Activated CD4-positive, alpha-beta memory T cell treated with anti-CD3 and anti-CD28 coated beads for 36 hours (primary cell): ENCODE data around the gene IMPA2. TPM values are rescaled to one million over a fixed set of nuclear protein-coding genes. Genes with fewer than 3 reads are reported as not detected.

Experiments
- CTCF ChIA-PET: fragments of 350-600 bp; sonication (Branson Sonifier 250); formaldehyde crosslinking; loops from one replicate; lab custom pipeline; 2021; ENCODE audit warnings: antibody characterized with exemption, inconsistent platforms; lab: Charles Lee
- POLR2A ChIA-PET: fragments of 350-600 bp; sonication (Branson Sonifier 250); formaldehyde crosslinking; loops from one replicate; lab custom pipeline; 2021; ENCODE audit warnings: antibody characterized with exemption; lab: Charles Lee
- DNase-seq: peaks from one replicate; pipeline ENCODE4 v3.0.0-alpha.2; 2020
- H3K27ac Mint-ChIP-seq: one replicate; pipeline ENCODE4 v1.8.0; 2021; ENCODE audit warnings: mixed read lengths
- H3K27me3 Mint-ChIP-seq: one replicate; pipeline ENCODE4 v1.8.0; 2021; ENCODE audit warnings: mixed read lengths
- H3K36me3 Mint-ChIP-seq: one replicate; pipeline ENCODE4 v1.8.0; 2021; ENCODE audit warnings: mixed read lengths
- H3K4me1 Mint-ChIP-seq: one replicate; pipeline ENCODE4 v1.8.0; 2021; ENCODE audit warnings: low read depth, mixed read lengths
- H3K4me3 Mint-ChIP-seq: one replicate; pipeline ENCODE4 v1.8.0; 2021; ENCODE audit warnings: mild to moderate bottlenecking, mixed read lengths
- H3K9me3 Mint-ChIP-seq: one replicate; pipeline ENCODE4 v1.8.0; 2021; ENCODE audit warnings: mixed read lengths
- intact Hi-C: fragments of 100-400 bp; cut with micrococcal nuclease; formaldehyde crosslinking; loops from one replicate; pipeline ENCODE4 v1.15.1; 2023
- total RNA-seq, 2 experiments: library from RNA; stranded (reverse); gene quantifications; one replicate each; pipeline ENCODE4 v1.2.3, GENCODE V29; 2021

Gene IMPA2
- total RNA-seq, 2 experiments from 2014 or later: 20.3 to 21.6 TPM

- intact Hi-C loops: no loop called here
- H3K27me3 Mint-ChIP-seq: no peaks in the 10 kb centered on the region
These were observed 30.7 kb downstream of the IMPA2 start for GRCh38 chr18:12011957-12012549.

GRCh38 chr18:12012697-12013096, 31.4 kb downstream of the IMPA2 start:
- intact Hi-C loops: no loop called here
- POLR2A ChIA-PET: no interaction called here
- H3K4me1 Mint-ChIP-seq: no peaks in the 10 kb centered on the region
- no peaks in the 10 kb centered on the region for H3K9me3 Mint-ChIP-seq
- H3K4me3 Mint-ChIP-seq: no peak overlapping the region
- CTCF ChIA-PET: interaction anchor here (1.1 to 1.8 kb wide), 2 partner anchors 9 to 75 kb away, joined by 3 to 8 read pairs; no protein-coding TSS in a partner anchor
- H3K27ac Mint-ChIP-seq: no peak overlapping the region
- peaks cover 2% of the 10 kb centered on the region for H3K36me3 Mint-ChIP-seq
- no peak for DNase-seq
- H3K27me3 Mint-ChIP-seq: no peaks in the 10 kb centered on the region

More at GRCh38 chr18:12011957-12012549, 30.7 kb downstream of the IMPA2 start:
- CTCF ChIA-PET: interaction anchor here (1.1 to 1.8 kb wide), 2 partner anchors 9 to 74 kb away, joined by 3 to 8 read pairs; no protein-coding TSS in a partner anchor
- POLR2A ChIA-PET: no interaction called here
- Mint-ChIP-seq H3K4me1 (no peaks in the 10 kb centered on the region), H3K9me3 (no peaks in the 10 kb centered on the region), H3K27ac (no peak overlapping the region), H3K4me3 (no peak overlapping the region), H3K36me3 (no peaks in the 10 kb centered on the region)
- no peak for DNase-seq

DNA sequence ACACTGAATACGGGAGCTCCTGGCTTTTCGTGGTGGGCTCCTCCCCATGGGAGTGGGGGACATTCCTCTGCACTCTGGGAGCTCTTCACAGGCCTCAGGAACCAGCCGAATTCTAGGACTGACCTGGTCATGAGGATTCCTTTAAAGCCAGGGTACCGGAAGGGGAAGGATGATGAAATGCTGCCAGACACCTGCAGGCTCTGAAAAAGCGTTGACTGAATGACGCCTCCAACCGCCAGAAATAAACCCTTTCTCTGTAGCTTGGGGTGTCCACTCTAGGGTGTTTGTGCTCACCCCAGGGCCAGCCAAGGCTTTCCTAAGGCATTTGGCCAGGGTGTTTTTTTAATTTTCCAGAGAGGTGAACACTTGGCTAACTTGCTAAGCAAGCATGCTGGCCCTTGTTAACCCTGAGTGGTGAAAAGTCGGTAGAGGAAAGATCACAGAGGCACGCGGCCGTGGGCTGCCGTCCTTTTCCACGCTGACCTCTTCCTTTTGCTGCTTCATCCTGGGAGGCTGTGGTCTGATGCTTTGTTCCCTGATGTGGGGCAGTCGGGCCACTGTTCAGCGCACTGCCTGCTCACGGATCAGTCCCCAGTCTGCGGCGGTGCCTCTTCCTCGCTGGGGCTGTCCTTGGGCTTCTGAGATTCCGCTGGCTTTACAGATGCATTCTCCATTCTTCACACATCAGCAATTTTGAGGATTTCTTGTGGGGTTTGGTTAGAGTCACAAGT, 32.0 kb downstream of the IMPA2 start:
- Mint-ChIP-seq H3K9me3 (no peaks in the 10 kb centered on the region), H3K36me3 (peaks cover 2% of the 10 kb centered on the region), H3K27ac (no peak overlapping the region), H3K4me1 (no peaks in the 10 kb centered on the region), H3K4me3 (no peak overlapping the region), H3K27me3 (no peaks in the 10 kb centered on the region)
- no peak for DNase-seq
- CTCF ChIA-PET: interaction anchor here (1.1 to 1.8 kb wide), 2 partner anchors 10 to 75 kb away, joined by 3 to 8 read pairs; no protein-coding TSS in a partner anchor
- intact Hi-C loops: no loop called here
- POLR2A ChIA-PET: no interaction called here

DNA sequence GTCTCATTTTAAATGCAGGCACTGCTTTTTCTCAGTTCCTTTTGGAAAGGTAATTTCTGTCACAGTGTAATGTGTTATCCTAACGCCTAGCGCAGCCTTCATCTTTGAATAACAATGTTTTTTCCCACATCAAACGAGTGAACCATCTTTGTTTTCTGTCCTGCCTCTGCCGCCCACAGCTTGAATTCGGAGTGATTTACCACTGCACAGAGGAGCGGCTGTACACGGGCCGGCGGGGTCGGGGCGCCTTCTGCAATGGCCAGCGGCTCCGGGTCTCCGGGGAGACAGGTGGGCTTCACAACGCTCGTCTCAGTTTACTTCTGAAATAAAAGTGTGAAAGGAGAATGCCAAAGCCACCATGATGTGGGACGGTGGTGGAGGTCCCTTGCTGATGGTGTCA, 32.8 kb downstream of the IMPA2 start:
- Mint-ChIP-seq H3K9me3 (no peaks in the 10 kb centered on the region), H3K4me1 (no peaks in the 10 kb centered on the region), H3K4me3 (no peak overlapping the region), H3K27ac (no peak overlapping the region), H3K27me3 (no peaks in the 10 kb centered on the region), H3K36me3 (peaks cover 2% of the 10 kb centered on the region)
- ChIA-PET CTCF (interaction anchor here (1.8 kb wide), 1 partner anchor 76 kb away, joined by 8 read pairs; no protein-coding TSS in a partner anchor), POLR2A (no interaction called here)
- intact Hi-C loops: no loop called here
- DNase-seq: no peak

DNA sequence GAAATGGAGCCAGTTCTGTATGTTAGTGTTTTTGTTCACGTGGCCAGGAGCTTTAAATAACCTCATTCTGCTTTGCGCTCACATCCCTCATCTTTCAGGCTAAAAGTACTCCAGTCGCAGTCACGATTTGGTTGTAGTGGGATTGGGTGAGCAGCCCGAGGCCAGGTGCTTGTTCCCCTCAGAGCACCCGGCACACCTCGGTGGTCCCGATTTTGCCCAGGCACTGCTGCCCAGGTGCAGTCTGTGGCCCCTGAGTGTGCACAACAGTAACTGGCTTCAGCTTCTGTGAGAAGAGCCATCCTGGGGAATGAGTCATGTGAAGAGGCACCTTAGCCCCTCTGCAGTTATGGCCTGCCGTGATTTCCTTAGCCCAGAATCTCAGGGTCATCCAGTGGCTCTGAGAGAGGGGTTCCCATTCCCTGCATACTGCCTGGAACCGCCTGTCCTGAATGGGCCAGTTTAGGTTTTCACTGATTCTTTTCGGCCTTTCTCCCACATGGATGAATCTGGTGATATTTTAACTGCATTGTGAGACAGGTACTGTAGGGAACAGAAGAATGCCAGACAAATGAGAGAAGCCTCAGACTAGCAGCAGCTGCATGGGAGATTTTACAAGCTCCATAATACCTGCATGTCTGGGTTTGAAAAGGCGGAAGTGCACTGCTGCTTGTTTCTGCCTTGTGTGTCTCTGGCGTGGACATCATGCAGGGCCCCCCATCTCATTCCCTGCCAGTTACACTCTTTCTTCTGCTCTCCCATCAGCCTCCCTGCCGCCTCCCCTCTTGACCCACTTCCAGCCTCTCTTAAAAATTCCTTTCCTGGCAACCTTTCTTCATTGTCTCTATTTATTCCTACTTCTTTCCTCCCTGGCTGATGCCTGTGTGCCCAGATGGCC, 33.5 kb downstream of the IMPA2 start:
- Mint-ChIP-seq H3K27me3 (no peaks in the 10 kb centered on the region), H3K4me1 (no peaks in the 10 kb centered on the region), H3K4me3 (no peak overlapping the region), H3K9me3 (no peaks in the 10 kb centered on the region), H3K36me3 (peaks cover 2% of the 10 kb centered on the region), H3K27ac (no peak overlapping the region)
- POLR2A ChIA-PET: no interaction called here
- DNase-seq: no peak
- intact Hi-C loops: no loop called here
- CTCF ChIA-PET: interaction anchor here (0.7 kb wide), 1 partner anchor 77 kb away, joined by 3 read pairs; no protein-coding TSS in a partner anchor

GRCh38 chr18:12015416-12016062, 34.2 kb downstream of the IMPA2 start:
- Mint-ChIP-seq H3K27ac (no peak overlapping the region), H3K27me3 (no peaks in the 10 kb centered on the region), H3K4me1 (no peaks in the 10 kb centered on the region), H3K9me3 (no peaks in the 10 kb centered on the region), H3K4me3 (no peak overlapping the region), H3K36me3 (peaks cover 2% of the 10 kb centered on the region)
- ChIA-PET POLR2A (no interaction called here), CTCF (interaction anchor here (0.7 to 1.0 kb wide), 2 partner anchors 23 to 78 kb away, joined by 3 read pairs; no protein-coding TSS in a partner anchor)
- intact Hi-C loops: no loop called here
- DNase-seq: no peak

GRCh38 chr18:12017081-12017480, 35.8 kb downstream of the IMPA2 start:
- Mint-ChIP-seq H3K36me3 (peaks cover 2% of the 10 kb centered on the region), H3K4me1 (no peaks in the 10 kb centered on the region), H3K9me3 (no peaks in the 10 kb centered on the region), H3K4me3 (no peak overlapping the region), H3K27me3 (no peaks in the 10 kb centered on the region), H3K27ac (peak overlapping the region; percentile 33)
- intact Hi-C loops: no loop called here
- ChIA-PET CTCF (no interaction called here), POLR2A (no interaction called here)
- DNase-seq: no peak

- Mint-ChIP-seq H3K4me3 (no peak overlapping the region), H3K9me3 (no peaks in the 10 kb centered on the region), H3K27me3 (no peaks in the 10 kb centered on the region), H3K27ac (no peak overlapping the region), H3K36me3 (peaks cover 2% of the 10 kb centered on the region), H3K4me1 (no peaks in the 10 kb centered on the region)
- CTCF ChIA-PET: no interaction called here
- intact Hi-C loops: no loop called here
- DNase-seq: no peak
- POLR2A ChIA-PET: interaction anchor here (0.6 kb wide), 1 partner anchor 515 kb away, joined by 3 read pairs; no protein-coding TSS in a partner anchor
These were observed 37.6 kb downstream of the IMPA2 start for GRCh38 chr18:12018861-12019260.

DNA sequence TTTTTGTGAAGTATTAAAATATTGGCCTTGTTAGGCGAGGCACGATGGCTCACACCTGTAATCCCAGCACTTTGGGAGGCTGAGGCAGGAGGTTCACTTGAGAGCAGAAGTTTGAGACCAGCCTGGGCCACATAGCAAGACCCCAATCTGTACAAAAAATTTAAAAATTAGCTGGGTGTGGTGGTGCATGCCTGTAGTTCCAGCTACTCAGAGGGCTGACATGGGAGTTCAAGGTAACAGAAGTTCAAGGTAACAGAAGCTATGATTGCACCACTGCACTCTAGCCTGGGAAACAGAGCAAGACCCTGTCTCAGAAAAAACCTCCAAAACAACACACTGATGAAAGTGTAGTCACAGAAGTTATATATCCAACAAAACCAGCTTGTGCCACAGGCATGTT, 39.8 kb downstream of the IMPA2 start:
- no peaks in the 10 kb centered on the region for H3K4me1 Mint-ChIP-seq
- H3K36me3 Mint-ChIP-seq: peaks cover 2% of the 10 kb centered on the region
- intact Hi-C loops: no loop called here
- H3K4me3 Mint-ChIP-seq: no peak overlapping the region
- H3K9me3 Mint-ChIP-seq: no peaks in the 10 kb centered on the region
- ChIA-PET CTCF (interaction anchor here (0.8 kb wide), 1 partner anchor 288 kb away, joined by 3 read pairs; no protein-coding TSS in a partner anchor), POLR2A (no interaction called here)
- H3K27me3 Mint-ChIP-seq: no peaks in the 10 kb centered on the region
- DNase-seq: no peak
- H3K27ac Mint-ChIP-seq: no peak overlapping the region

DNA sequence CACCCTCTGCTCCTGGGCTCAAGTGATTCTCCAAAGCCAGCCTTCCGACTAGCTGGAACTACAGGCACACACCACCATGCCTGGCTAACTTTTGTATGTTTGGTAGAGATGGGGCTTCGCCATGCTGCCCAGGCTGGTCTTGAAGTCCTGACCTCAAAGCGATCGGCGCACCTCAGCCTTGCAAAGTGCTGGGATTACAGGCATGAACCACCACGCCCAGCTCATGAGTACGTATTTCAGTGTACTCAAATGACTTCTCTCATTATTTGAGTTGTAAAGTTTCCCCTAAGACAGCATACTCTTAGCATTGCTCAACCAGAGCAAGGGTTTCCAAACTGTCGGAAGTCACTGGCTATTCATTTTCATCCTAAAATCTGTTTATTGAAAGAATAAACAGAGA, 40.3 kb downstream of the IMPA2 start:
- H3K4me3 Mint-ChIP-seq: no peak overlapping the region
- H3K36me3 Mint-ChIP-seq: peaks cover 2% of the 10 kb centered on the region
- no peak for DNase-seq
- ChIA-PET CTCF (interaction anchor here (0.8 kb wide), 1 partner anchor 288 kb away, joined by 3 read pairs; no protein-coding TSS in a partner anchor), POLR2A (no interaction called here)
- no peak overlapping the region for H3K27ac Mint-ChIP-seq
- H3K27me3 Mint-ChIP-seq: no peaks in the 10 kb centered on the region
- H3K4me1 Mint-ChIP-seq: no peaks in the 10 kb centered on the region
- intact Hi-C loops: no loop called here
- no peaks in the 10 kb centered on the region for H3K9me3 Mint-ChIP-seq

DNA sequence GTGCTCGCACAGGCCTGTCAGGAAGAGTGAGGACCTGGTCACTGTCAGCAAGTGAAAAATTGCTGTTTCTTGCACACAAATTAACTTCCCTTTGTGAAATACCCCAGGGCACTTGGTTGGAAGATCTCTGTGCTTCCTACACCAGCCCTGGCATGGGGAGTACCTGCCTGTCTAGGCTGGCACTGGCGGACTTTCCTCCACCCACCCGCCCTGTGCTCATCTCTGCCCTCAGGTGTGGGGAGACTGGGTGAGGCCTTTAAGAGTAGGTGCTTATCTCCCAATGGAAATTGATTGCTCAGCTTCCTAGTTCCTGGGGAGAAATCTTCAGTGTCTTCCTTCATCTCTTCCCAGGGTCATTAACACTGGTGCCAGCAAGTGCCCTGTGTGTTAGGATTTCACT, 42.1 kb downstream of the IMPA2 start:
- Mint-ChIP-seq H3K36me3 (no peaks in the 10 kb centered on the region), H3K27ac (no peak overlapping the region), H3K27me3 (no peaks in the 10 kb centered on the region), H3K4me1 (no peaks in the 10 kb centered on the region), H3K4me3 (no peak overlapping the region), H3K9me3 (no peaks in the 10 kb centered on the region)
- ChIA-PET POLR2A (no interaction called here), CTCF (no interaction called here)
- intact Hi-C loops: no loop called here
- DNase-seq: no peak
